ENCODE data around the gene SLC27A2.

GRCh38 chr15:50235794-50236193, 53.8 kb downstream of the SLC27A2 start:
- TF ChIP-seq POLR2AphosphoS5 (IDR thresholded peaks at IDR 0.05; ENCODE audit: low read depth, low read length): no peak
- TF ChIP-seq SIN3A (IDR thresholded peaks at IDR 0.05; ENCODE audit: borderline replicate concordance, insufficient read depth, low read length): no peak
- no peak for TF ChIP-seq TAF1 (IDR thresholded peaks at IDR 0.05; ENCODE audit: borderline replicate concordance, insufficient read depth, low read length)
- TF ChIP-seq REST (IDR thresholded peaks at IDR 0.05; ENCODE audit: insufficient read depth in 1 of 2, low read depth in 2 of 2, low read length in 2 of 2): no peak
- TF ChIP-seq FOXP2 (optimal IDR thresholded peaks at IDR 0.05; ENCODE audit: borderline replicate concordance, extremely low read depth, extremely low read length, insufficient read depth): no peak
